ENCODE measurements around the gene EIF4ENIF1.
"Not testable (repeated sequence)": the region's sequence is repeated elsewhere in the genome, so short reads cannot be mapped to it uniquely, and the experiment has no call there.

The EIF4ENIF1 gene

GRCh38 chr22:31493355-31493754 is 3.7 kb upstream of the EIF4ENIF1 start:
- DNase-seq, result not testable (repeated sequence)

GRCh38 chr22:31492151-31492550 is 2.5 kb upstream of the EIF4ENIF1 start:
- DNase-seq, result no peak

- no peak for DNase-seq
Observed at GRCh38 chr22:31491218-31491962, 1.7 kb upstream of the EIF4ENIF1 start.

GRCh38 chr22:31490496-31490925 is 869 bp upstream of the EIF4ENIF1 start:
- peak; percentile 68 for DNase-seq

GRCh38 chr22:31488988-31489617 is 539 bp downstream of the EIF4ENIF1 start:
- peak; percentile 44 for DNase-seq

- DNase-seq, result no peak
Observed at GRCh38 chr22:31488346-31488883, 1.2 kb downstream of the EIF4ENIF1 start.

- no peak for DNase-seq
Observed at GRCh38 chr22:31486951-31487350, 2.7 kb downstream of the EIF4ENIF1 start.

GRCh38 chr22:31486369-31486768 is 3.3 kb downstream of the EIF4ENIF1 start:
- DNase-seq, result not testable (repeated sequence)

- not testable (repeated sequence) for DNase-seq
Observed at GRCh38 chr22:31482470-31482869, 7.2 kb downstream of the EIF4ENIF1 start.

GRCh38 chr22:31481129-31481528 is 8.5 kb downstream of the EIF4ENIF1 start:
- no peak for DNase-seq

GRCh38 chr22:31477329-31477728 is 12.3 kb downstream of the EIF4ENIF1 start:
- no peak for DNase-seq

GRCh38 chr22:31475800-31476199 is 13.8 kb downstream of the EIF4ENIF1 start:
- no peak for DNase-seq

GRCh38 chr22:31474743-31475142 is 14.9 kb downstream of the EIF4ENIF1 start:
- no peak for DNase-seq

GRCh38 chr22:31465307-31465706 is 24.3 kb downstream of the EIF4ENIF1 start:
- no peak for DNase-seq

GRCh38 chr22:31461699-31462098 is 27.9 kb downstream of the EIF4ENIF1 start:
- no peak for DNase-seq

GRCh38 chr22:31451709-31452571 is 37.7 kb downstream of the EIF4ENIF1 start:
- DNase-seq, result peak; percentile 5

GRCh38 chr22:31449506-31449905 is 40.1 kb downstream of the EIF4ENIF1 start:
- DNase-seq, result no peak

GRCh38 chr22:31448382-31448781 is 41.3 kb downstream of the EIF4ENIF1 start:
- no peak for DNase-seq

- no peak for DNase-seq
Observed at GRCh38 chr22:31447337-31447736, 42.3 kb downstream of the EIF4ENIF1 start.

- no peak for DNase-seq
Observed at GRCh38 chr22:31446767-31447166, 42.9 kb downstream of the EIF4ENIF1 start.

GRCh38 chr22:31446208-31446607 is 43.4 kb downstream of the EIF4ENIF1 start:
- no peak for DNase-seq

GRCh38 chr22:31445642-31446041 is 44.0 kb downstream of the EIF4ENIF1 start:
- DNase-seq, result no peak

- DNase-seq, result no peak
Observed at GRCh38 chr22:31443516-31443915, 46.1 kb downstream of the EIF4ENIF1 start.
